Breast epithelium (tissue), 3 donors: ENCODE results near the gene RIPOR3.

Experiments
- CTCF ChIP-seq, 3 donors: fragments of 450-650 bp; IDR thresholded peaks; one replicate each; pipeline ENCODE4 v1.5.1; 2016 to 2017; ENCODE audit warnings: antibody characterized with exemption in 3 of 3, mild to moderate bottlenecking in 3 of 3, moderate library complexity in 3 of 3
- POLR2A ChIP-seq: fragments of 450-650 bp; IDR thresholded peaks from one replicate; pipeline ENCODE4 v1.6.1; 2016; ENCODE audit warnings: antibody characterized with exemption, mild to moderate bottlenecking, moderate library complexity
- POLR2AphosphoS5 ChIP-seq, 3 donors: sonication (generic); formaldehyde crosslinking; IDR thresholded peaks; one replicate each; pipeline ENCODE4 v1.6.1; 2017; ENCODE audit warnings: antibody characterized with exemption in 3 of 3

GRCh38 chr20:50562262-50562701, 129.1 kb downstream of the RIPOR3 start:
- TF ChIP-seq POLR2A (no peak), CTCF (IDR thresholded peaks at IDR 0.05) (no peak), POLR2AphosphoS5 (IDR thresholded peaks at IDR 0.05) (no peak)
